GM19043 (cell line): ENCODE data around the gene KIAA1328.

Experiments used
- ATAC-seq: cut with Tn5 transposase; IDR thresholded peaks from one replicate; pipeline ENCODE4 v1.9.1; 2021; ENCODE audit warnings: low read depth; ENCODE audit not compliant: unreplicated experiment

Gene KIAA1328

GRCh38 chr18:37188016-37188791, 359.3 kb downstream of the KIAA1328 start:
- no peak for ATAC-seq

GRCh38 chr18:37199741-37200140, 370.8 kb downstream of the KIAA1328 start:
- no peak for ATAC-seq

DNA sequence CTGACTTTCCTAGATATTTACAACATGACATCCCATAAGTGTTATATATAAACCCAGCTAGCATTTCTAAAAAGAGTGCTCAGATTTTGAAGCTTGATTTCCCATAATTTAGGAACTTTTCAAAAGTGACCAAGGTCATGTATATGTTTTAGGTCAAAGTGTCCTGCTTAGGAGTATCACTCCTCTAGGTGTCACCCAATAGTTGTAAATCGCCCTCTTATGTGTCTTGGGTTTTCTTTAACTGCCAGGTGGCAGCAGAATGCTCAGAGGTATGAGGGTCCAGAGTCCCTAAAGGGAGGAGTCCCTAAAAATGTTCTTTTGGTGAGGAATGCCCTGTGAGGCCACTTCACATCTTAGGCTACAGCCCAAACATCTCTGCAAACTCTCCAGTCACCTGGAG, 378.4 kb downstream of the KIAA1328 start:
- ATAC-seq = no peak

- no peak for ATAC-seq
Observed at GRCh38 chr18:37210781-37211180, 381.9 kb downstream of the KIAA1328 start.

DNA sequence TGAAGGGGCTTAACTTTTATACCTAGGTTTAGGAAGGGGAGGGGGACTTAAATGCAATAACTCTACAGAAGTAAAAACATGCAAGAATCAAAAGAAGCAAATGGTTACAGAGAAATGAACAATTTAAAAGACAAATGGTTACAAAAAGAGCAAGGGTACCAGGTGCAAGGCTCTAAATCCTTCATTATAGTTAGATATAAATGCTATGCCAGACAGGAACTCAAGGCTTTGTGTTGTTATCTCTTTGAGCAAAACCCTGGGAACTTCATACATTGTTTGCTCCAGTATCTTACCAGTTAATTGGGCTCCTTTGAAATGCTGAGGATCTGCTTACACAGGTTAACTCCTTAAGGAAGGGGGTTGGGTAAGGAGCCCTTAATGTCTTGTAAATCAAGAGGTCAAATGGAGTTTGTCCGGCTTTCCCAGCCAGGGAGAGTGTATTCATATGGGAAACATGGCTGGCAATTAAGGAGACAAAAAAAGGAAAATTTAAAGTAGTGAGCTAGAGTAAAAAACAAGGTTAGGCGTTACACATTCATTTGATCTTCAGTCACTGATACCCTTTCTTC, 389.2 kb downstream of the KIAA1328 start:
- ATAC-seq = no peak

DNA sequence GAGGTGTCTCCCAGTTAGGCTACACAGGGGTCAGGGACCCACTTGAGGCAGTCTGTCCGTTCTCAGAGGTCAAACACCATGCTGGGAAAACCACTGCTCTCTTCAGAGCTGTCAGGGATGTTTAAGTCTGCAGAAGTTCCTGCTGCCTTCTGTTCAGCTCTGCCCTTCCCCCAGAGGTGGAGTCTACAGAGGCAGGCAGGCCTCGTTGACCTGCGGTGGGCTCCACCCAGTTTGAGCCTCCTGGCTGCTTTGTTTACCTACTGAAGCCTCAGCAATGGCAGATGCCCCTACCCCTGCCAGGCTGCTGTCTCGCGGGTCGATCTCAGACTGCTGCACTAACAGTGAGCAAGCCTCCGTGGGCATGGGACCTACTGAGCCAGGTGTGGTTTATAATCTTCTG, 390.3 kb downstream of the KIAA1328 start:
- ATAC-seq = no peak

DNA sequence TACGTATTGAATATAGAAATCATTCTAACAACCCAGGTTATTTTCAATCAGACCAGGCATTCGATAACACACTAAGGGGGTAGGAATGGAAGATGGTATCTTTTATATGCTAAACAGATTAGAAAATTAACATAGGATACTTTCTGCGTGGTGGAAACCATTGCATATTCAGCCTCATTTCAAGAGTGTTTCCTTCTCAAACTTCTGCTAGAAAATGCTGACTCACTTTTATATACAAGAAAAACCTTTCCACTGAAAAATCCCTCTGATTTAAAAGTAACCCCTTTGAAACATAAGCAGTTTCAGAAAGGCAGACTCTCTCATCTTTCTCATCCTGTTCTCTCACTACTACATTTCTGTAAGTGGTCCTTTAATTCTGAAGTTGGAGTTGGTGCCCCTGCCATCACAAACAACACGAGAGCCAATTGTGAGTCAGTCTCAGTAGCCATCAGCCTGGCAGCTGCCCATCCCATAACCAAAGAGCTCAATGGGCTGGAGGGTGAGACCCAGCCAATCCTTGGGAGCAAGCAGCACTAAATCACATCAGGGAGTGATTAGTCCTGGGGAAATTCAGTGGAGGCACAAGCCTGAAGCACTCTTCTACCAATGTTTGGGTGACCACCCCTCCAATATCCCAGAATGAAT, 393.5 kb downstream of the KIAA1328 start:
- ATAC-seq = no peak

GRCh38 chr18:37222999-37223378, 394.1 kb downstream of the KIAA1328 start:
- no peak for ATAC-seq

GRCh38 chr18:37225279-37225678, 396.4 kb downstream of the KIAA1328 start:
- no peak for ATAC-seq

DNA sequence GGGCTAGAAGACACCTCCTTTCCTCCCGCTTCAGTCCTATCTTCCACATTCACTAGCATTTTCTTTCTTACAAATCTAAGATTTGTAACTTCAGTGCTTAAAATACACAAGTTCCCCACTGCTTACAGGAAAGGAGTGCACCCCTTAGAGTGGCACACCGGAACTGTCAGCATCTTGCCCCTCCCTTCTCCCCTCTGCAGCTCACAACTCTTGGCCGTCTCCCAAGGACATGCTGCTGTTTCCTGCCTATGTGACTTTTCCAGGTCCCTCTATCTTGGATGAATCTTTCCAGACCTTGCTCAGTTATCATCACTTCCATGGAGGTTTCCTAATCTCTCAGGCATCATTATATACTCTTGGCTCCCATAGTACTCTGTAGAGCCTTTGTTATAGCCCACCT, 401.8 kb downstream of the KIAA1328 start:
- no peak for ATAC-seq

- no peak for ATAC-seq
Observed at GRCh38 chr18:37231251-37231650, 402.3 kb downstream of the KIAA1328 start.

GRCh38 chr18:37235583-37235982, 406.7 kb downstream of the KIAA1328 start:
- no peak for ATAC-seq

DNA sequence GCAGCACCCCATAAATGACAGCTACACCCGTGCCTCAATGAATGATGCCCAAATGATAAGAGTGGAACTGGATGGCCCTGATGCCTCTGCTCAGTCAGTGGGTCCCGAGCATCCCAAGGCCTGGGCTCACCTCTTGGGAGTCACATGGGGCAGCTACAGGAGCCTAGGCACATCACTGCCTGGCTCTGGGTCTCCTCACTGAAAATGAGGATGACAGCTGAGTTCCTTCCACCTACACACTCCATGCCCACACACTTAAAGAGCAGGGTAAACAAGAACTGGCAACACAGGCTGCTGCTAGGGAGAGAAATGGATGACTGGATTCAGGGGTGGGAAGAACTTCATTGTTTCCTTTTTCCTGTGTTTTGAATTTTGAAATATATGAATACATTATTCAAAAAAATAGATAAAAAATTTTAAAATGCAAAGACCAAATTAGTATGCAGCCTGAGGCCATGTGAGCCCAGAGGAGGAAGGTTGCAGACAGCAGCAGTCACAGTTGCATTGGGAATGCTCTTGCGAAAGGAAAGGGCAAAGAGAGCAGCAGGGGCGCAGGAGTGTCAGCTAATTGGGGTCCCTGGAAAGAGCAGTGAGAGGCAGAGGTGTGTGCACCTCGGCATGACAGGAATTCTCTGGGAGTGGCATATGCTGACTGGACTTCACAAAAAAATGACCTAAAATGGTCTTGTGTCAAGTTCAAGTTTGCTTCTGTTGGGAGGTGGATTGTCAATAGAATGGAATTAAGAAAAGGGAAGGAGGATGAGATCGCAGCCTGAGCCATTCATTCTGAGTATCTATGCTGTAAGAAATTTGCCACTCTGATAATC, 409.6 kb downstream of the KIAA1328 start:
- no peak for ATAC-seq

DNA sequence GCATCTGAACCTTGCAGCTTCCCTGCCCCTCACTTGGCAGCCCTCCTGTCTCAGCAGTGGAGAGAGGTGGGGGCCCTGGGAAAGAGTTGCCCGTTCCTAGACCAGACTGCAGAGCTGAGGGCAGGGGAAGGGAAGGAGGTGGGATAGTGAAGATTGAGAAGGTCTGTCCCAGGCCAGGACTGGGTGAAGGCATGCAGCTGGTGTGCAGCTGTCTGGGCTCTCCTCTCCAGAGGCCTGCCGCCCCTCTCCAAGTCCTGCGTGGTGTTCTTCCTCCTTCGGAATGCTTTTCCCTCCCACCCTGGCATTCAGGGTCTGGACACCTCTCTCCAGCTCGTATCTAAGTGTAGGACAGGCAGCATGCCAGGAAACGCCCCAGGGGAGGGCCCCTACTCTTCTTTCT, 413.2 kb downstream of the KIAA1328 start:
- no peak for ATAC-seq

DNA sequence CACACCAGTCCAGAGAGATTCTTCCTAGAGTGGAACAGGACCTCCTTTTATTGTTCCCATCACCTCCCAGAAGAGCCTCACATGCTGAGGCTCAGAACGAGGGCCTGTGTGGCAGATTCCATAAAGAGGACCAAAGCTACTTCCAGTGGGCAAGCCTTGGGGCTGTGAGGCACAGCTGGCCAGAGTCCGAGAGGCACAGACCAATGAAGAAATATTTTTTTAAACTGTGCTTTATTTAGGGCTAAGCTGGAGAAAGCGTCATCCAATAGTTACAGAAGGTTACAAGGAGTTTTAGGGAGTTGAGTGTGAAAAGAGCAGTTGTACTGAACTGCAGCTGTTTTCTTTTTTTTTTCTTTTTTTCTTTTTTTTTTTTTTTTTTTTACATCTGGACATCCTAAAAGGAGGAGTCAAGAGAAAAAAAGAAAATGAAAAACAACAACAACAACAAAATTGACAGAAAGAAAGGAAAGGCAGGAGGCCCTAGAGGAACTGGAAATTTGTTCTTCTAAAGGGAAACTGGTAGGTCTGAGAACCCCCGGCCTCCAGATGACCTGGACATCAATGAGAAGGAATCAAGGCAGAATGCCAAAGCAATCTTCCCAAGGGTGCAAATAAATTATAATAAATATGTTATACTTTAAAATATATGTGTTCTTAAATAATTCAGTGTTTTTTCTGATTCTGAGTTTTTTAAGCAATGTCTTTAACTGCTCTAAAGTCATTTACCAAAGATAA, 414.1 kb downstream of the KIAA1328 start:
- no peak for ATAC-seq

DNA sequence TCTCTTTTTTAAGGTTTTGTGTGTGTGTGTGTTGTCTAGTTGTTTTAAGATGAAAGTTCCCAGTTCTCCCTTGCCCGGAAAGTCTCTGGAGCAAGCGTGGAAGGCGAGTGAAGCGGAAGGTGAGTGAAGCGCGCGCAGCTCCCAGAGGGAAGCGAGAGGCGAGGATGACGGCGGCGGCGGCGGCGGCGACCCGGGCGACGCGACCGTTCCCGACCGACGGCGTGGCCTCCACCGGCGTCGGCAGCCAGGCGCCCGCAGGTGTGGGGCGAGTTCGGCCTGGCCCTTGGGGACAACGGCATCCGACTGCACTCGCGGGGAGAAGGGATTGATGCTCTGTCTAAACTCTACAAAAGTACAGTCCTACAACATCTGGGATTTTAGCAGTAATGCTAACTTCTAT, 414.8 kb downstream of the KIAA1328 start:
- ATAC-seq = no peak

DNA sequence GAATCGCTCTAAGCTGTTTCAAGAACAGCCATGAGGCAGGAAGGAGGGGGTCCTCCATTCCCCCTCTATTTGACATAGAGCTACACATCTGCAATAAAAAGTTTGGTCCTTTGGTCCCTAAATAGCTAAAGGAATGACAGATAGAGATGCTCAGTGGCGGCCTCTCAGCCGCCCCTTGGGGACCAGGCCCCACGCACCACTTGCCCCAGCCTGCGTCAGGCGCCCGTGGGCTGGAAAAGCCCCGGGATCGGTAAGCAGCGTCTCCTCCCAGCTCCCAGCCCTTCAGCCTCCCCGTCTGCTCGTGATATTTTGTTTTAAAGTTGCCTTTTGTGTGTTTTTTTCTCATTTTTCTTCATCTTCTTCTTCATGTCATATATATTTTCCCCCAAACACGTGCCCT, 415.7 kb downstream of the KIAA1328 start:
- ATAC-seq = no peak

DNA sequence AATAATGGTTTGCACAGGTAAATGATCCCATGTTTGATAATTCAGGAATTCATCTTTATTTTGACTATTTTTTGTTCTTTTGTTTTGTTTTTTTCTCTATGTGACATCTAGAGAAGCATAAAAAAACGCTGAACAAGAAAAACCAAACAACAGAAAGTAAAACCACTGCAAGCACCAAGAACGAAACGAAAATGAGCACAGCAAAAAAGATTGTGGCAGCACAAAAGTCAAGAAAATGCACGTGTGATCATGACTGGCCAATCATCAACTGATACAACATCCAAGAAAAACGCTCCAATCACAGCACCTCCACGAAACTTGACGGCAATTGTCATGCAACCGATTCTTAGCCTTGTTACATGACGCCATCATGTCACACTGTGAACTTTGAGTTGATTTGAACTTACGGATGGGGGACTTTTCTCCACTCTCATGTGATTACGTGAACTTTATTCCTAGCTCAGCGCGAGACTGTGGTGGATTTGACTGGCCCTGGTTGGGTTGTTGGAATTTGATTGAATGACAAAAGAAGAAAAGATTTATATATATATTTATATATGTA, 417.9 kb downstream of the KIAA1328 start:
- no peak for ATAC-seq

DNA sequence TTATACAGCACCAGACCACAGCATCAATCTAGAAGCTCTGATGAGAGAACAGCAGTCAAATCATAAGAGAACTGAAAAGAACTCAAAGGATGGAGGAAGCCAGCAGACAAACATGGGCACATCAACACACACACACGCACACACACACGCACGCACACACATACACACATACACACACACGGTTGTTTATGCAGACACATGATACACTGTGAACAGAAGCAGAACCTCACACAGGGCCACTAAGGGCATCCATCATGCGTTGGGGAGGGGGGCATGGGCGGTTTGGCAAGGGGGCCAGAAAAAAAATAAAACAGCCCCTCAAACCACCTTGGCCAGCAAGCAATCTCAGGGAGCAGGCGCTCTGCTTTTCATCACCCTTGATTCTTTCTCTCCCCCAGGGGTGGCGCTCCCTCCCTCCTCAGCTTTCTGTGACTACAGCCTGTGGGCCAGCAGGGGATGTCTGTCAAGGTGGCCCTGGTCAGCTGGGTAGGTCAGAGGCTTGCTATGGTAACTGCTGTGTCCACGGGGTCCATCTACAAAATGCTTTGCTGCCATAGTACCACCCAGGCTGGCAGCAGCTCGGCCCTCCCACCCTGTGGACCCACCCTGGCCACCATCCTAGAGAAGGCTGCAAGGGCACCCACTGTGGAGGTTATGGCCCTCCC, 418.7 kb downstream of the KIAA1328 start:
- ATAC-seq = no peak

GRCh38 chr18:37248281-37248680, 419.4 kb downstream of the KIAA1328 start:
- ATAC-seq = no peak
